K562 (cell line): Measurements from ENCODE around the gene U2AF1L4.

ENCODE experiments used
- CBX1 ChIP-seq: sonication (generic); IDR thresholded peaks from 2 replicates; pipeline ENCODE4 v1.6.1; 2016; ENCODE audit warnings: antibody characterized with exemption, low read depth, mild to moderate bottlenecking
- DDX20 ChIP-seq: fragments of 450-650 bp; IDR thresholded peaks from 2 replicates; pipeline ENCODE4 v1.6.1; 2016; ENCODE audit warnings: missing genetic modification characterization, low read depth, mild to moderate bottlenecking, missing compliant biosample characterization, moderate library complexity
- FOS ChIP-seq: IDR thresholded peaks from 3 replicates; pipeline ENCODE4 v1.6.1; 2011; ENCODE audit not compliant: insufficient read length; ENCODE audit errors: extremely low read depth
- JUN ChIP-seq, 2 experiments: sonication (generic) in 1 of 2; formaldehyde crosslinking in 1 of 2; IDR thresholded peaks; 2 replicates each; pipeline versions ENCODE4 v1.6.1 to v1.8.0; 2012 to 2022; ENCODE audit warnings: borderline replicate concordance in 2 of 2, mild to moderate bottlenecking in 2 of 2, improper control_type of control experiment in 1 of 2, low read depth in 1 of 2, low read length in 1 of 2, missing genetic modification reagents in 1 of 2
- KLF1 ChIP-seq: fragments of 450-650 bp; IDR thresholded peaks from 2 replicates; pipeline ENCODE4 v1.6.1; 2016; ENCODE audit warnings: missing genetic modification characterization, missing compliant biosample characterization
- MAFK ChIP-seq: IDR thresholded peaks from 2 replicates; pipeline ENCODE4 v1.6.1; 2011; ENCODE audit warnings: low read length, improper control_type of control experiment
- NRF1 ChIP-seq, 2 experiments: fragments of 450-650 bp; IDR thresholded peaks in 1 of 2; conservative IDR thresholded peaks in 1 of 2; 2 replicates each; pipeline ENCODE4 v1.6.1; 2014; ENCODE audit warnings: mild to moderate bottlenecking in 2 of 2
- POLR2AphosphoS5 ChIP-seq: IDR thresholded peaks from 2 replicates; pipeline ENCODE4 v1.6.1; 2011; ENCODE audit warnings: mild to moderate bottlenecking, low read depth, low read length, moderate library complexity; ENCODE audit not compliant: control insufficient read depth, insufficient read depth
- TBP ChIP-seq: optimal IDR thresholded peaks from 2 replicates; pipeline ENCODE3; 2011; ENCODE audit warnings: low read depth, low read length, improper control_type of control experiment
- ZFP1 ChIP-seq: fragments of 450-650 bp; formaldehyde crosslinking; IDR thresholded peaks from 2 replicates; pipeline ENCODE4 v1.4.0; 2020; ENCODE audit warnings: mild to moderate bottlenecking, mixed read lengths
- ZNF431 ChIP-seq: sonication (generic); formaldehyde crosslinking; IDR thresholded peaks from 2 replicates; pipeline ENCODE4 v1.8.0; 2022; ENCODE audit warnings: mild to moderate bottlenecking, missing genetic modification reagents
- TF ChIP-seq, protein P1 (sequence below): sonication (generic); formaldehyde crosslinking; IDR thresholded peaks from 2 replicates; pipeline ENCODE4 v1.8.1; 2023; ENCODE audit warnings: mild to moderate bottlenecking, missing genetic modification reagents
- TF ChIP-seq, protein P2 (sequence below), 3 experiments: IDR thresholded peaks in 2 of 3; conservative IDR thresholded peaks in 1 of 3; 2 replicates each; pipeline ENCODE4 v1.5.1; 2011 to 2012; ENCODE audit warnings: low read length in 3 of 3, mild to moderate bottlenecking in 3 of 3, control low read depth in 2 of 3, improper control_type of control experiment in 1 of 3, inconsistent platforms in 1 of 3, low read depth in 1 of 3, mixed read lengths in 1 of 3, moderate library complexity in 1 of 3; ENCODE audit not compliant: insufficient read depth in 2 of 3

DNA sequence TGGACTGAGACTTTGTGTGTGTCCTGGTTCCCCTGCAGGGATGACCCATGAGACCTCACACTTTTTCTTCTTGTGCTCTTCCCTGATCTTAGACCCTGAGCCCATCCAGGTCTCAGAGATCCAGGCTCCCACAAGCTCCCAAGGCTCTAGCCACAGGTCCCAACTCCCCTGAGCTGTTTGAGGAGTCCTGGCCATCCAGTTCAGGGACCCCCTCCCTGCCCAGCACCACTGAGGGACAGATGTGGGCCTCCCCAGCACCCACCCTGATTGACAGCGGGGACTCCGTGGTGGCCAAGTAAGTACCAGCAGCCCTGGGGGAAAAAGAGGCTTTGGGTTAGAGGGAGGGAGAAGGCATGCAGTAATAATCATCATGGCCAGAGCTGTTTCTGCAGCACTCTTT is 14.5 kb upstream of the U2AF1L4 start:
- no peak for TF ChIP-seq FOS
- TF ChIP-seq KLF1 (tag): no peak
- TF ChIP-seq, protein P1, sequence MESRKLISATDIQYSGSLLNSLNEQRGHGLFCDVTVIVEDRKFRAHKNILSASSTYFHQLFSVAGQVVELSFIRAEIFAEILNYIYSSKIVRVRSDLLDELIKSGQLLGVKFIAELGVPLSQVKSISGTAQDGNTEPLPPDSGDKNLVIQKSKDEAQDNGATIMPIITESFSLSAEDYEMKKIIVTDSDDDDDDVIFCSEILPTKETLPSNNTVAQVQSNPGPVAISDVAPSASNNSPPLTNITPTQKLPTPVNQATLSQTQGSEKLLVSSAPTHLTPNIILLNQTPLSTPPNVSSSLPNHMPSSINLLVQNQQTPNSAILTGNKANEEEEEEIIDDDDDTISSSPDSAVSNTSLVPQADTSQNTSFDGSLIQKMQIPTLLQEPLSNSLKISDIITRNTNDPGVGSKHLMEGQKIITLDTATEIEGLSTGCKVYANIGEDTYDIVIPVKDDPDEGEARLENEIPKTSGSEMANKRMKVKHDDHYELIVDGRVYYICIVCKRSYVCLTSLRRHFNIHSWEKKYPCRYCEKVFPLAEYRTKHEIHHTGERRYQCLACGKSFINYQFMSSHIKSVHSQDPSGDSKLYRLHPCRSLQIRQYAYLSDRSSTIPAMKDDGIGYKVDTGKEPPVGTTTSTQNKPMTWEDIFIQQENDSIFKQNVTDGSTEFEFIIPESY (CRISPR knock-in tag): no peak
- TF ChIP-seq, protein P2, sequence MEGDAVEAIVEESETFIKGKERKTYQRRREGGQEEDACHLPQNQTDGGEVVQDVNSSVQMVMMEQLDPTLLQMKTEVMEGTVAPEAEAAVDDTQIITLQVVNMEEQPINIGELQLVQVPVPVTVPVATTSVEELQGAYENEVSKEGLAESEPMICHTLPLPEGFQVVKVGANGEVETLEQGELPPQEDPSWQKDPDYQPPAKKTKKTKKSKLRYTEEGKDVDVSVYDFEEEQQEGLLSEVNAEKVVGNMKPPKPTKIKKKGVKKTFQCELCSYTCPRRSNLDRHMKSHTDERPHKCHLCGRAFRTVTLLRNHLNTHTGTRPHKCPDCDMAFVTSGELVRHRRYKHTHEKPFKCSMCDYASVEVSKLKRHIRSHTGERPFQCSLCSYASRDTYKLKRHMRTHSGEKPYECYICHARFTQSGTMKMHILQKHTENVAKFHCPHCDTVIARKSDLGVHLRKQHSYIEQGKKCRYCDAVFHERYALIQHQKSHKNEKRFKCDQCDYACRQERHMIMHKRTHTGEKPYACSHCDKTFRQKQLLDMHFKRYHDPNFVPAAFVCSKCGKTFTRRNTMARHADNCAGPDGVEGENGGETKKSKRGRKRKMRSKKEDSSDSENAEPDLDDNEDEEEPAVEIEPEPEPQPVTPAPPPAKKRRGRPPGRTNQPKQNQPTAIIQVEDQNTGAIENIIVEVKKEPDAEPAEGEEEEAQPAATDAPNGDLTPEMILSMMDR (IDR thresholded peaks at IDR 0.05 in 2 of 3, conservative IDR thresholded peaks at IDR 0.05 in 1 of 3; ENCODE audit: insufficient read depth in 2 of 3, low read depth in 1 of 3, low read length in 3 of 3): no peak
- TF ChIP-seq POLR2AphosphoS5: no peak
- TF ChIP-seq CBX1: no peak
- no peak for TF ChIP-seq DDX20
- TF ChIP-seq TBP: no peak
- TF ChIP-seq JUN (IDR thresholded peaks at IDR 0.05; ENCODE audit: borderline replicate concordance, low read depth, low read length): no peak
- no peak for TF ChIP-seq JUN (CRISPR knock-in tag; IDR thresholded peaks at IDR 0.05; ENCODE audit: borderline replicate concordance)
- TF ChIP-seq MAFK: no peak
- TF ChIP-seq NRF1 (conservative IDR thresholded peaks at IDR 0.05 in 1 of 2, IDR thresholded peaks at IDR 0.05 in 1 of 2): no peak
- TF ChIP-seq ZNF431 (CRISPR knock-in tag): no peak
- no peak for TF ChIP-seq ZFP1 (CRISPR knock-in tag)
